ENCODE results near the gene EFCAB6. TPM values are rescaled to one million over a fixed set of nuclear protein-coding genes. Genes with fewer than 3 reads are reported as not detected.
"Not testable (repeated sequence)": the region's sequence is repeated elsewhere in the genome, so short reads cannot be mapped to it uniquely, and the experiment has no call there.

EFCAB6 gene
- total RNA-seq, 1 donor from 2014 or later: 8.4 TPM

DNA sequence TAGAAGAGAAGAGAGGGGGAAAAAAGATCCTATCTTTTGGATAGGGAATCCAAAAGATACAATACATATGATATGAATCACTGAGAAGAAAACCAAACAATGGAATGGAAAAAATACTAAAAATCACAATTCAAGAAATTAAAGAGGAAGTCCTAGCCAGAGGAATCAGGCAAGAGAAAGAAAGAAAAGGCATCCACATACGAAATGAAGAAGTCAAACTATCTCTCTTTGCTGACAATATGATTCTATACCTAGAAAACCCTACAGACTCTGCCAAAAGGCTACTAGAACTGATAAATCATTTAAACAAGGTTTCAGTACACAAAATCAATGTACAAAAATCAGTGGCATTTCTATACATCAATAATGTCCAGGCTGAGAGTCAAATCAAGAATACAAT is 91.4 kb downstream of the EFCAB6 start:
- DNase-seq (ENCODE audit: low read depth): no peak

DNA sequence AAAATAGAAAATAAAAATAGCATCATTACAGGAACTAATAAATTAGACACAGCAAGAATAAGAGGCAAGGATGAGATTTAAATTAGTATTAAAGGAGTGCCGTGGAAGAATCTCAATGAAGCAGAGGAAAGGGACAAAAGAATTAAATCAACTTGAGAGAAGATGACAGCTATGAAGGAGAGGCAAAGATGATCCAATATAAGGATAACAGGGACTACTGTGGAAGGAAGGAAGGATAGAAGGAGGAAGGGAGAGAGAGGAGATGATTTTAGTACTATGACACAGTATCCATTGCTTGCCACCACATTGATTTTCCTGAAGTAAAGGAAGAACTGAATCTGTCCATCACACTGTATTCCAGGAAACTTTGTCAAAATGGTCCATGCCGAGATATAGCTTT is 98.0 kb downstream of the EFCAB6 start:
- DNase-seq (ENCODE audit: low read depth): no peak

DNA sequence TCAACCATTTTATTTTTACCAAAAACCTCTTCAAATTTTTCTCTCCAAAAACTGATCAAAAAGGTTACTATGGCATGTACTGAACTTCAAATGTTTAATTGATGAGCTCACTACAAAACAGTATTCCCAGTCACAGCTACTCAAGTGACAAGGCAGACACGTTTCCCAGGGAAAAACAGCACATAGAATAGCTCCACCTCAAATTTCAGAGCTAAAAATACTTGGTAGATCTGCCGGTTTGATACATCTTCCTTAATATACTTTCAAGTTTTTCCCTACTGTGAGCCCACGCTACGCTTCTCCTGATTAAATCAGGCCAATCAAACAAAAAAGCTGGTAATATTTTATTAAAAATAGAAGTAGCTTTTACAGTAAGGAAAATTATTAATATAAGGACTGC is 100.4 kb downstream of the EFCAB6 start:
- DNase-seq (ENCODE audit: low read depth): no peak

DNA sequence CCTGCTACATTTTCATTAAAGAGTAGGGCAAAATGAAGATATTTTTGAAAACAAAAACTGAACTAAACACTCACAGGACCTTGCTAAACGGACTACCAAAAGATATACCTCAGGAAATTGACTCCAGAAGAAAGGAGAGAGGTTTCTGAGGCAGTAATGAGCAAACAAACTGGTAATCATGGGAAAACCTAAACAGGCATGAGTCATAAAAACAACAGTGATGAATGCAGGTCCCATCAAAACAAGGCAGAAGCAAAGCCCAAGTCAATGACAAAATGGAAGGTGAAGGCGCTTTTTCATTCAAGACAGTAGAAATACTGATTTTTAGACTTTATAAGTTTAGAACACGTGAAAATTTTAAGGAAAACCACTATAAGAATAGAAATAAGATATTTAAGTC is 104.5 kb downstream of the EFCAB6 start:
- peak; percentile 50 for DNase-seq (ENCODE audit: low read depth)

DNA sequence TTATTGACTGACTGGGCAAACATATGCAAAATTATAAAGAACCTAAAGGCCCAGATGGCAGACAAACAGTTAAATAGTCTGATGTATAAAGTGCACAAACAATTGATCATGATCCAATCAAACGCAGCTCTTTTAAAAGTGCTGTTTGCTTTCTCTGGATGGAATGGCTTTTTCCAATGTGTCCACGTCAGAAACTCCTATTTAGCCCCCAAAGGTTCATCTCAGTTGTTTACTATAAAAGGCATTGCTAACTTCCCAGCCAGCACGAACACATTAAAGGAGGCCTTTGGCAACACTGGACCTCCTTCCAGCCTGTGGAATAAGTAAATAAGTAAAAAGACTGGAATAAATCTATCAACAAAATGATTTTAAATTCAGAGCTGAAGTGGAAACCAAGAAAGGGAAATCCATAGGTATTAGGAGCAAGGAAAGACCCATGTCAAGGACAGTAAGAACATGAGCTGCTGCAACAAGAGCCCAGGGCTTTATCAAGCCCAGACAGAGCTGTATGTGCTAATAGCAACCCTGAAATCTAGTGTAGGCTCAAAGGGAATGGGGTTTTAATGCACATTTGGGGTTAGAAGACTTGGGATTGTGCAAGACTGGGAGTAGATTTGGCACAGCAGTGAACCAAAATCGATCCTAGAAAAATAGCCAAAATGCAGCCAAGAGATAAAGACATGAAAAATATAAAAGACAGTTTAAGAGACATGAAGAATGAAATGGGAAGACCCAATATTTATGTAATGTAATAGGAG is 105.4 kb downstream of the EFCAB6 start:
- DNase-seq (ENCODE audit: low read depth): no peak

DNA sequence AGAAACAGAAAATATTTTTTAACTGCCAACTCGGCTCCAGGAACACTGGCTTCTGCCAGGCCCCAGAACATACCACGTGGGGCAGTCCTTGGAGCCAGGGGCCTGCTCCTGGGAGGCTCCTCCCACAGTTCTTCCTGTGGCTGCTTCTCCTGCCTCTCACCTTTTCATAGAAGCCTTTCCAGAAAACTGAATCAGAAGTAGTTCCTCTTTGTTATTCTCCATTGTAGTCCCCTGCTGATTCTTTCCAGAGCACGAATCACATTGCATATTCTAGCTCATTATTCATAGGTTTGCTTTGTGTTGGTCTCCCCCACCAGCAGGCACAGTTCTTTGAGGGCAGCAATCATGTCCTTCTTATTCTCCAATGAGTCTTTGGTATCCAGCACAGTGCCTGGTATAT is 106.0 kb downstream of the EFCAB6 start:
- DNase-seq (ENCODE audit: low read depth): no peak

DNA sequence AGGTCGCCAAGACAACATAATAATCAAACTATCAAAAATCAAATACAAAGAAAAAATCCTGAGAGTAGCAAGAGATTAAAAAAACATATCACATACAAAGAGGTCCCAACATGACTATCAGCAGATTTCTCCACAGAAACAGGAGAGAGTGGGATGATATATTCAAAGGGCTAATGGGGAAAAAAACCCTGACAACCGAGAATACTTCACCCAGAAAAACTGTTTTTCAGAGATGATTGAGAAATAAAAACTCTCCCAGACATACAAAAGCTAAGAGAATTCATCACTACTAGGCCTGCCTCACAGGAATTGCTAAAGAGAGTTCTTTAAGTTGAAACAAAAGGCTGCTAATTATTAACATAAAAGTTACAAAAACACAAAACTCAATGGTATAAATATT is 108.1 kb downstream of the EFCAB6 start:
- DNase-seq (ENCODE audit: low read depth): no peak

DNA sequence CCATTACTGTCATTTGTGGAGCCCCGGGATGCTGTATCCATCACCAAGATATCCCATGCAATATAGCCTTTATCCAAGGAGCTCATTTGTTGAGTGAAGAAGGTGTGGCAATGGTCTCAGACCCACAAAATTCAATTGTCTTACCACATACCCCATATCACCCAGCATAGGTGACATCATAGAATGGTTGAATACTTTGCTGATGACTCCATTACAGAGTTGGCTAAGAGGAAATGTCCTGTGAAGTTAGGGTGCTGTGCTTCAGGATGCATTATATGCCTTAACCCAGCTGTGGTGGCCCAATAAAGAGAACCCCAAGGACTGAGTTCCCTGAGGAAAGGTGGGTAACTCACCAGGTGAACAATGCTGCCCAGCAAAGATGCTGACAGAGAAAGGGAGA is 113.7 kb downstream of the EFCAB6 start:
- peak; percentile 2 for DNase-seq (ENCODE audit: low read depth)

DNA sequence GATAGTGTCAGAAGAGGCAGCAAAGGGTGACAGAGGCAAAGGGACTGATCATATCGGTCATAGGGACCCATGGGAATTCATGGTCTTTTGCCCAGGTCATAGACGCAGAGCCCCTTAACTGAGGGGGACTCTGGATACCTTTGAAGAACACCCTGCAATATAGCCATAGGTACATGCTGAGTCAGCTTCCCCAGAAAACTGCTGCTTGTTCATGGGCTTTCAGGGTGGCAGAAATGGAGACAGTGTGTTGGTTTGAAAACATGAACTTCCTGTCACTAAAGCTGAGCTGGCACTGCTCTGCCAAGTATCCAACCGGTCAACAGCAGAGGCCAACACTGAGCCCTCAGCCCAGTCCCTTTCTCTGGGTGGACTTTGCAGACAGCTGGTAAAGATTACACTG is 114.2 kb downstream of the EFCAB6 start:
- DNase-seq (ENCODE audit: low read depth): no peak

DNA sequence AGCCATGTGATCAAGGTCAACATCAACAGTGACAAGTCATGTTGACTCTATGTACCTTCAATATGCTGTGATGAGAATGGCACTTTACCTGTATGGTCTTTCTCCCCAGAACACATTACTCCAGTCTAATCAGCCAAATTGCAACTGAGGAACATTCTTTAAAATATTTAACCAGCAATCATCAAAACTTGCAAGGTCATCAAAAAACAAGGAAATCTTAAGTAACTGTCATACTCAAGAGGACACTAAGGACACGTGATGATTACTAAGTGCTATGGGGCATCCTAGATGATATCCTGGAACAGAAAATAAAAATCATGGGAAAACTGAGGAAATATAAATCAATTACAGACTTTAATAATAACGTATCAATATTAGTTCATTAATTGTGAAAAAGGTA is 118.9 kb downstream of the EFCAB6 start:
- no peak for DNase-seq (ENCODE audit: low read depth)

DNA sequence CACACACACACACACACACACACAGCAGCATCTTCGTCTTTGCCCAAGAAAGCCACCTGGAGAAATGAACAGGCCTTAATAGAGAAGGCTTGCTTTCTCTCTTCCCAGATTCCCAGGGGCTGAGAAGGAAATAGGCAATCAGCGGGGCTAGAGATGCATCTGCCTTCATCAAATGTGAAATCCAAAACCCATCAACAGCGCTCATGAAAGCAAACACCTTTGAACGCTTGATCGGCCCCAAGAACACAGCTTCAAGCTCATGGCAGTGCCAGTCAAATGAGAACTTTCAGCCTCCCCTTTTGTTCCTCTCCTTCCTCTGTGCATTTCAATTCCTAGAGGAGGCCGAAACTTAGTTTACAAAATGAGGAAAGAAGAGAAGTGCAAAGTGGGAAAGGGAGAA is 122.7 kb downstream of the EFCAB6 start:
- DNase-seq (ENCODE audit: low read depth): no peak

DNA sequence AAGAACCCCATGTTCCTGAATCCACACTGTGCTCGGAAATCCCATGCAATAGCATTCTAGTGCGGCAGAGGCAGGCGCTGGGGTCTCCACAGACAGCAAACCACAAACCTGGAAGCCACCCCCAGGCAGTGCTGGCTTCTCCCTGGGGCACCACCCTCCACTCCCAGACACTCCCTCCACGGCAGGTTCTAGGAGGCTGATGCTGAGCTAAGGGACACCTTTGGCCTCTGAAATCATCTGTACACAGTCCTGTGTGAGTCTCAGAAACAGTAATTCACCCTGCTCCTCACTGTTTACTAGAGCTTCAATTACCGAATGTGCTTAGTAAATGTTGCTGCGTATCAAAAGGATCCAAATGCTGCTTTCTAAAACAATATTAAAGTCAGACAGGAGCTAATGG is 129.3 kb downstream of the EFCAB6 start:
- DNase-seq (ENCODE audit: low read depth): no peak

DNA sequence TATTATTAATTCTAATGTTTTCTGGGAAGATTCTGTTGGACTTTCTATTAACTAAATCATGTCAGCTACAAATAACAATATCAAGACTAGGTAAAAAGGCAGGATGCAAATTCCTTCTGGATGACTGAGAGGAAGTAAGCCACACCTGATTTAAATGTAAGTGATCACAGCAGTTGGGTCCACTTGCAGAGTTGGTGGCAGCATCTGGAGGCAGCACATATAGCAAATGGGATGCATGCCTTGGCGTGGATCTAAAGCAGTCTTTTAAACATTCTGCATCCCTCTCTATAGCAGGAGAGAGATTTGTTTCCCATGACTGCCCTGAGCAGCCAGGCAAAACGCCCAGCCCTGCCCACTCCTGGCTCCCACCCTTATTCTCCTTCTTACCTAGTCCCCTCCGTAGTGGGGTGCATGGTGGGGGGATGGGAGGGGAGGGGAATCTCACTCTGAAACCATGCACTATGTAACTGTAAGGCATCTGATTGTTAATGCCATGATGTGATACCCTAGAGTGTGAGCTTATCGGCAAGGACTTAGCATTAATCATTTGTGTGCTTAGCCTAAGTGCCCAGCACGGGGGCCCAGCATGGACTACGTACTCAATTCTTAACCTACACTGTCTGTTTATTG is 130.3 kb downstream of the EFCAB6 start:
- no peak for DNase-seq (ENCODE audit: low read depth)

DNA sequence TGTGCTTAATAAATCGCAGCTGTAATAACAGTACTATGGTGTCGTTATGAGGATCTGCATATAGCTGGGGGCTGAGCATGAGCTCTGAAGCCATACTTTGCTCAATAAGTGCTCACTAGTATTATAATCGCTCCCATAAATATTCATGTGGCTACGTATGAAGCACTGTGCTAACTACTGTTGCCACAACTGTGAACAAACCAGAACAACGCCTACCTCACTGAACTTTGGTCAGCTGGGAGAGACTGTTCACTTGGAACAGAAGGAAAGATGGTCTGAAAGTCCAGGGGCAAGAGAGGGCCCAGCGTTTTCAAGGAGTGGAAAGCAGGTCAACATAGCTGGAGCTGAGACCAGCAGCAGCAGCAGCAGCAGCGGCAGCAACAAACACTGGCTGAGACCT is 141.6 kb downstream of the EFCAB6 start:
- peak; percentile 10 for DNase-seq (ENCODE audit: low read depth)

DNA sequence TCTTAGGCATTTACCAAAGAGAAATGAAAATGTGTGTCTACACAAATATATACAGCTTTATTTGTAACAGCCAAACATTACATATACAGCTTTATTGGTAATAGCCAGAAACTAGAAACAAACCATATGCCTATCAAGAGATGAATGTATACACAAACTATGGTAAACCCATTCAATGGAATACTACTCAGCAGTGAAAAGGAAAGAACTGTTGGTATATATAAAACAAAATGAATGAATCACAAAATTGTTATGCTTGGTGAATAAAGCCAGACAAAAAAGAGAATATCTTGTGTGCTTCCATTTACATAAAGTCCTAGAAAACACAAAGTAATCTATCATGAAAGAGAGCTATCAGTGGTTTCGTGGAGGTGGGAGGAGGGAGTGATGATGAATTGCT is 142.9 kb downstream of the EFCAB6 start:
- DNase-seq (ENCODE audit: low read depth): no peak

DNA sequence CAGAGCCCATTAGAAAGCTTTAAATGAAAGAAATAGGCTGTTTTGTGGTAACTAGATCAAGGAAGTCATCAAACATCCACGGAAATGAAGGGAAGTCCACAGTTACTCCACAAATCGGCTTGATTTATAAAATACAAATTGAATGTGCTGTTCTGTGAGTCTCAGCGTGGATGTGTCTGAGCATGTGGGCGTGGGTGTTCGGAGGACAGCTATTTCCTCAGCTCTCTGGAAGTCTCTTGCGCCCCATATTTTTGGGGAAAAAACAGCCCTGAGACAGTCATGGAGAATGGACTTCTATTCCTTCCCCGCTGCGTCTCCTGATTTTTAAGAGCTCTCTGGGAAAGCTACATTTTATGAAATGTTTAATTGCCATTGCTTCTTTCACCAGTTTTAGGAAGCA is 144.4 kb downstream of the EFCAB6 start:
- no peak for DNase-seq (ENCODE audit: low read depth)

DNA sequence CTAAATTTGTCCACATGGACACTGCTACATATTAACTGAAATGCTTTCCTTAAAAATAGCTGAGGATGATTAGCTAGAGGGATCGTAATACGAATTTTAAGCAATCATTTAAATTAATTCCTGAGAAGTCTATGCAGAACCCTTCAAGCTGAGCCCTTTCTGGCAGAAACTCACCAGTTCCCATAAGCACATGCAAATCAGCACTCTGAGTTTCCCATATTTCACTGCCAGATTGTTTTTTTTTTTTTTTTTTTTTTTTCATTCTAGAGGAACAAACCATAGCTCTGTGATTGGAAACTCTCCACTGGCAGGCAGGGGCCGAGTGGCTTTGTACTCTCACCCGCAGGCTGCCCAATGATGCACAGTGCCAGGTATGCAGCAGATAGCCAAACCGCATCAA is 145.6 kb downstream of the EFCAB6 start:
- DNase-seq (ENCODE audit: low read depth): no peak

DNA sequence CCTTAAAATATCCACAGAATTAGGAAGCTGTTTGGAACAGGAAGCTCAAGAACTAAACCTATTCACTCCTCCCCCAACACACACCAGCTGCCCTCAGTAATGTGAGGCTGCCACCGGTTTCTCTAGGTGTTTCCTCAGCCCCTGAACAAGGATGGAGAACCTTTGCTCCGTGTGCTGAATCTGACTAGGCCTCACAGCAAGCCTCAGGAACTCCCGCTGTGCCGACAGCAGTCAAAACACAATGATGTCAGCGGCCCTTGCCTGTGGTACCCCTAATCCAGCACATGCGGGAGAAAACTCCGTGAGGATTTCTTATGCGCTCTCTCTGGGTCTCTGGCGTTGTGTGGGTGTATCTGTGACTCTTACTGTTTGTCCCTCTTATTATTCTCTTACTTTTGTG is 153.3 kb downstream of the EFCAB6 start:
- no peak for DNase-seq (ENCODE audit: low read depth)

DNA sequence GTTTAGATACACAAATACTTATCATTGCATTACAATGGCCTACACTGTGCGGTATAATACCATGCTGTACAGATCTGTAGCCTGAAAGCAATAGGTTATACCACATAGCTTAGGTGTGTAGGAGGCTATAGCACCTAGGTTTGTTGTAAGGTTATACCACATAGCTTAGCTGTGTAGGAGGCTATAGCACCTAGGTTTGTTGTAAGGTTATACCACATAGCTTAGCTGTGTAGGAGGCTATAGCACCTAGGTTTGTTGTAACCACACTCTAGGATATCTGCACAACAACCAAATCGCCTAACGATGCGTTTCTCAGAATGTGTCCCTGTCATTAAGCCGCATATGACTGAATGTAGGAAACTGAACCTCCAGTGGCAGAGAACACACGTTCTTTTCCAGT is 155.5 kb downstream of the EFCAB6 start:
- DNase-seq (ENCODE audit: low read depth): not testable (repeated sequence)

DNA sequence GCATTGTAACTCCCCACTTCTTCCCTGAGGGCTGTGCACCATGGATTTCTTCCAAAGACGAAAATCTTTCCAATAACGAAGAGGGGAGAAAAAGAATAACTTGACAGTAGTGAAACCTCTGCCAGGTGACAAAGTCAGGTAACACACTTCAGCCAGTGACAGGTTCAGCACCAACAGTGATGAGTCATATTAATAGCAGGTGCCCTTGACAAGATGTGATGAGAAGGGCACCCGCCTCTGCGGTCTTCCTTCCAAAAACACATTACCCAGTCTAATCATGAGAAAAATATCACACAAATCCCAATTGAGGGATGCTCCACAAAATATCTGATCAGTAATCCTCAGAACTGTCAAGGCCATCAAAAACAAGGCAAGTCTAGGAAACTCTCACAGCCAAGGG is 157.8 kb downstream of the EFCAB6 start:
- DNase-seq (ENCODE audit: low read depth): no peak

DNA sequence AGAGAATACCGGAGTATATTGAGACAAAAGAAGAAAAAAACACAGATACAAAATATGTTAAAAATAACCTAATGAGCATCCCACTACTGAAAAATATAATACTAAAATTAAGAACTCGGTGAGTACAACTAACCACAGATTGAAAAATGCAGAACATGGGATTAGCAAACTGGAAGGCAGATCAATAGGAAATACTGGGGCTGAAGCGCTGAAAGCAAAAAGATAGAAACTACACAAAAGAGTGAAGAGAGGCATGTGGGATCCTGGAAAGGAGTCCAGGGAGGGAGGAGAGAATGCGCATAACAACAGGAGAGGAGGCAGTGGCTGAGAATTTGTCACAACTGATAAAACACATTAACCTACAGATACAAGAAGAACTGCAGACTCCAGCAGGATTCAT is 159.3 kb downstream of the EFCAB6 start:
- DNase-seq (ENCODE audit: low read depth): no peak

DNA sequence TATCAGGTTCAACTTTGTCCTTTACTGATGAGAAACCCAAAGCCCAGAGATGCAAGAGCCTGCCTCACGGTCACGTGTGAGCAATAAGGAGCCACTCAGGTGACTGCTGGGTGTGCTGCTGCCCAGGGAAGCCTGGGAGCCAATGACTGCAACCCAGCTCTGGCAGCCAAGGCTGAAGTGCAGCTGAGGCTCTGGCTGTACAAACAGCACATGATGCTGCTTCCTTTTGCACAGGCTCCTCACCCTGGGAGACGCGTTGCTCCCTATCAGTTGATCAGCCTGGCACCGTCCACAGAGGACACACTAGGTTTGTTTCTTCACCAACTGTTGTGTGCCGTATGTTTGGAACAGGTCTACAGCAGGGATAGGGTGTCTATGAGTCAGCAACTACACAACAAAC is 168.7 kb downstream of the EFCAB6 start:
- DNase-seq (ENCODE audit: low read depth): no peak

DNA sequence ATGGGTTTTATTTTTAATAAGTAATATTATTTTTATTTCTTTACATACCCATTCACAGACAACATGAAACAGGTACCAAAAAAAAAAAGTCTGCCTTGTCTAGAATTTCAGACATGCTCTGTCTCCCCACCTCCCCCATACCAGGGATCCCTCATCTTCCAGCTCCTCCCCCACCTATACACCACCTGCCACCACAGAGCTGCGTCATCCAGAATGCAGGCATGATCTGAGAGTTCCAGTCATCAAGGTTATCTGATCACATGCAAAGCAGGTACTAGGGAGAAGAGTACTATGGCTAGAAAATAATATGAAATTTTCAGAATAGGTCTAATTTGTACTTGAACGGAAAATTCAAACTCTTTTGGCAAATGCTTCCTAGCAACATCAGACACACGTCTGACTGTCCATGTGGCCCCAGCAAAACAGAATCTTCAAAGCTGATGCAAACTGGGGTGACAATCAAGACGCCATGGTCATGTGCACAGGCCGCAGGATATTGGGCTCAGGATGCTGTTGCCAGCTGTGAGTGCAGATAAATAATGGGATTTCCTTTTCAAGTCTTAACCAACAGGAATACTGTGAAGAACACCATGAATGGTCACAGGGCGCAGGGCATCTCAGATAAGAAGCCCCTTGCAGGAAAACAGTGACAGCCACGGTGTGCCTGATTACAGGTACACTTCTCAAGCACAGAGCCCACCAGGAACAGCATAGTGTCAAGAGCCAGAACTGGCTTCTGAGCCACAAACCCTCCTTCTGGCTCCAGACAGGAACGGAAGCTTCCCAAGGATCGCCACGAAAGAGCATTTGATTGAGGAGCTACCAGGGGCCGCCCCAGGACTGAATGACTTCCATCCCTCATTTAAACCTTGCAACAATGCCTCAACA is 169.5 kb downstream of the EFCAB6 start:
- no peak for DNase-seq (ENCODE audit: low read depth)

All from renal cortical epithelial cell (primary cell).